A549 (cell line): Measurements from ENCODE around the gene ARMC9.

Experiments used
- CHD2 ChIP-seq: fragments of 150-350 bp; IDR thresholded peaks from 2 replicates; pipeline ENCODE4 v1.6.1; 2014; ENCODE audit warnings: low read length; ENCODE audit not compliant: partially characterized antibody
- CTCF ChIP-seq: fragments of >200 bp; sonication (Bioruptor Twin); formaldehyde crosslinking; IDR thresholded peaks from 3 replicates; pipeline ENCODE4 v1.5.1; 2016
- EP300 ChIP-seq, 2 experiments: fragments of >200 bp; sonication (Bioruptor Twin); formaldehyde crosslinking; IDR thresholded peaks; 2 replicates in 1 of 2; 3 replicates in 1 of 2; pipeline ENCODE4 v1.6.1; 2016 to 2017
- MAX ChIP-seq: IDR thresholded peaks from 2 replicates; pipeline ENCODE4 v1.6.1; 2012
- MYC ChIP-seq: IDR thresholded peaks from 2 replicates; pipeline ENCODE4 v1.6.1; 2012; ENCODE audit warnings: mild to moderate bottlenecking, inconsistent platforms, low read length, improper control_type of control experiment, borderline replicate concordance
- NFE2L2 ChIP-seq: fragments of 150-350 bp; conservative IDR thresholded peaks from 2 replicates; pipeline ENCODE4 v1.6.1; 2014; ENCODE audit warnings: low read length
- RCOR1 ChIP-seq: fragments of 150-350 bp; IDR thresholded peaks from 2 replicates; pipeline ENCODE4 v1.6.1; 2014; ENCODE audit warnings: antibody characterized with exemption, low read length, low read depth
- ZSCAN20 ChIP-seq: fragments of 250-450 bp; sonication (Bioruptor Pico); IDR thresholded peaks from 2 replicates; pipeline ENCODE4 v1.8.0; 2022; ENCODE audit warnings: mild to moderate bottlenecking, moderate library complexity

GRCh38 chr2:231259104-231259503 is 60.7 kb downstream of the ARMC9 start:
- TF ChIP-seq CTCF: no peak
- no peak for TF ChIP-seq RCOR1
- TF ChIP-seq NFE2L2: no peak
- TF ChIP-seq ZSCAN20 (CRISPR knock-in tag): no peak
- no peak for TF ChIP-seq MAX
- no peak for TF ChIP-seq EP300 (IDR thresholded peaks at IDR 0.05)
- TF ChIP-seq CHD2: no peak
- TF ChIP-seq MYC: no peak
